Neural crest cell (in vitro differentiated cells): Measurements from ENCODE around the gene VN1R5. TPM values are rescaled to one million over a fixed set of nuclear protein-coding genes. Genes with fewer than 3 reads are reported as not detected.

Experiments
- DNase-seq: peaks from one replicate; pipeline ENCODE4 v3.0.0; 2021; ENCODE audit warnings: low read depth, mixed read lengths, low spot score
- H3K27ac Mint-ChIP-seq: one replicate; pipeline ENCODE4 v1.8.0; 2021; ENCODE audit warnings: mild to moderate bottlenecking, mixed read lengths; ENCODE audit not compliant: unreplicated experiment
- H3K27me3 Mint-ChIP-seq: 2 replicates; pipeline ENCODE4 v1.8.0; 2021; ENCODE audit warnings: low read depth, mild to moderate bottlenecking, mixed read lengths
- H3K36me3 Mint-ChIP-seq: 2 replicates; pipeline ENCODE4 v1.8.0; 2021; ENCODE audit warnings: low read depth, mild to moderate bottlenecking, mixed read lengths
- H3K4me1 Mint-ChIP-seq: 2 replicates; pipeline ENCODE4 v1.8.0; 2021; ENCODE audit warnings: mixed read lengths
- H3K4me3 Mint-ChIP-seq: one replicate; pipeline ENCODE4 v1.8.0; 2021; ENCODE audit warnings: mild to moderate bottlenecking, mixed read lengths
- H3K9me3 Mint-ChIP-seq: 2 replicates; pipeline ENCODE4 v1.8.0; 2021; ENCODE audit warnings: mixed read lengths
- total RNA-seq: library from RNA; stranded (reverse); gene quantifications from 2 replicates; pipeline ENCODE4 v1.2.1, GENCODE V29; 2021
- TF ChIP-seq, protein P1 (sequence below): fragments of 200-600 bp; sonication (generic); conservative IDR thresholded peaks from 2 replicates; pipeline ENCODE4 v1.5.0; 2021; ENCODE audit warnings: antibody characterized with exemption, mild to moderate bottlenecking

VN1R5 gene
- total RNA-seq, 1 donor from 2014 or later, result not detected

DNA sequence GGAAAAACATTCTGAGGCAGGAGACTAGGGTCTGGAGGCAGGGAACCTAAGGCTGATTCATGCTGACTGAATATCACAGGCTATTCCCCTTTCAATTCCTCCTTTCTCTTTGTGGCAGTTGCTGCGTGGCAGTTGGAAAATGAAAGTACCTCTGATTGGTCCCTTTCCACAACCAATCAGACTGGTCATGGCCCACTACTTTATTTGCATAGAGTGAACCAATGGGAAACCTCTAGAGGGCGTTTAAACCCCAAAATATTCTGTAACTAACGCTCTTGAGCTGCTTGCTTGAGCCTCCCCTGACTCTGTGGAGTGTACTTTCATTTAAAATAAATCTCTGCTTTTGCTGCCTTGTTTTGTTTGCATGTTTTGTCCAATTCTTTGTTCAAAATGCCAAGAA lies 27.7 kb upstream of the VN1R5 start:
- Mint-ChIP-seq H3K9me3 (peaks cover 15% of the 10 kb centered on the region), H3K27me3 (peaks cover 3% of the 10 kb centered on the region), H3K27ac (no peak overlapping the region), H3K4me1 (no peaks in the 10 kb centered on the region), H3K4me3 (no peak overlapping the region), H3K36me3 (peaks cover 10% of the 10 kb centered on the region)
- DNase-seq, result no peak
- TF ChIP-seq, protein P1, sequence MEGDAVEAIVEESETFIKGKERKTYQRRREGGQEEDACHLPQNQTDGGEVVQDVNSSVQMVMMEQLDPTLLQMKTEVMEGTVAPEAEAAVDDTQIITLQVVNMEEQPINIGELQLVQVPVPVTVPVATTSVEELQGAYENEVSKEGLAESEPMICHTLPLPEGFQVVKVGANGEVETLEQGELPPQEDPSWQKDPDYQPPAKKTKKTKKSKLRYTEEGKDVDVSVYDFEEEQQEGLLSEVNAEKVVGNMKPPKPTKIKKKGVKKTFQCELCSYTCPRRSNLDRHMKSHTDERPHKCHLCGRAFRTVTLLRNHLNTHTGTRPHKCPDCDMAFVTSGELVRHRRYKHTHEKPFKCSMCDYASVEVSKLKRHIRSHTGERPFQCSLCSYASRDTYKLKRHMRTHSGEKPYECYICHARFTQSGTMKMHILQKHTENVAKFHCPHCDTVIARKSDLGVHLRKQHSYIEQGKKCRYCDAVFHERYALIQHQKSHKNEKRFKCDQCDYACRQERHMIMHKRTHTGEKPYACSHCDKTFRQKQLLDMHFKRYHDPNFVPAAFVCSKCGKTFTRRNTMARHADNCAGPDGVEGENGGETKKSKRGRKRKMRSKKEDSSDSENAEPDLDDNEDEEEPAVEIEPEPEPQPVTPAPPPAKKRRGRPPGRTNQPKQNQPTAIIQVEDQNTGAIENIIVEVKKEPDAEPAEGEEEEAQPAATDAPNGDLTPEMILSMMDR, result no peak

DNA sequence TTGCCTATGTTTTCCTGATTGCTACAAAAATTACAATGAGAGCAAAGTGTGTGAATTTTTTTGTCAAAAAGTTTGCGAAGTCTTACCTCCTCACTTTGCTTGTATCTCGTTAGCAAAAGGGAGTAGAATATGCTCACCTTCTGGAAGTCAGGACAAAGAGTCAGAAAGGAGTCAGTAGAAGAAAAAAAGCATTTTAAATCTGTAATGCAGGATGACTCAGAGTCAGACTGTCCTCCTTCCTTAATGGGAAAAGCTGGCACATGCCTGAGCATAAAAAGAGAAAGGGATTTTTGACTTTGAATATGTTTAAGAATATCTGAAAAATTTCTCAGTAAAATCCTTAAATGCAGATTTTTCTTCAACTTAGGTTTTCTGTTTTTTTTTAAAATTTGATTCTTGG lies 14.2 kb upstream of the VN1R5 start:
- peaks cover 20% of the 10 kb centered on the region for H3K9me3 Mint-ChIP-seq
- no peak overlapping the region for H3K27ac Mint-ChIP-seq
- H3K4me3 Mint-ChIP-seq, result no peak overlapping the region
- TF ChIP-seq, protein P1, result no peak
- H3K4me1 Mint-ChIP-seq, result no peaks in the 10 kb centered on the region
- no peaks in the 10 kb centered on the region for H3K36me3 Mint-ChIP-seq
- DNase-seq, result no peak
- peaks cover 2% of the 10 kb centered on the region for H3K27me3 Mint-ChIP-seq

DNA sequence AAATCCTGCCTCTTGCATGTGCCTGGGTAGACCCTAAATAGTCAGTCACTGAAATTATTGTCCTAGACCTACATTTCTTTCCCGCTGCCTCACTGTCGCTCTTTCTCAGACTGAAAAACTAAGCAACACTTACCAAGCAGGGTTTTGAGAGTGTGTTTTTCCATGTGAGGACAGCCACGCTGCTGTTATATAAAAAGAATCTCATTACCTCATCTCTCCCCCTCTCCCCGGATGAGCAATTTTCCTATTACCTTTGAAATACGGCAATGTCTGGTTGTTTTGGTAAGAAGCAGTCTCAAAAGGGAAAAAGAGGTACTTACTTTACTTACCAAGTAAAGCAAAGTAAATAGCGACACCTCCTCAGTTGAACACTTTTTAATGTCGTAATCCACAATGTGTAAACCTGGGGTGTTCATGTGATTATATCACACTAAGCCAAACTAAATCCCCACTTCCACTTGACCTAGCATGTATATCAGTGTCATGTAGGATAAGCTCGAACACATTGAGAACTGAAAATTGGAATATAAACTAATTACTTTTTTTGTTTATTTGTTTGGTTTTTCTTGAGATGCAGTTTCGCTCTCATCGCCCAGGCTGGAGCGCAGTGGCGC lies 12.2 kb upstream of the VN1R5 start:
- no peak for DNase-seq
- TF ChIP-seq, protein P1, result no peak
- Mint-ChIP-seq H3K9me3 (peaks cover 19% of the 10 kb centered on the region), H3K27me3 (no peaks in the 10 kb centered on the region), H3K36me3 (peaks cover 2% of the 10 kb centered on the region), H3K27ac (no peak overlapping the region), H3K4me1 (no peaks in the 10 kb centered on the region), H3K4me3 (no peak overlapping the region)

DNA sequence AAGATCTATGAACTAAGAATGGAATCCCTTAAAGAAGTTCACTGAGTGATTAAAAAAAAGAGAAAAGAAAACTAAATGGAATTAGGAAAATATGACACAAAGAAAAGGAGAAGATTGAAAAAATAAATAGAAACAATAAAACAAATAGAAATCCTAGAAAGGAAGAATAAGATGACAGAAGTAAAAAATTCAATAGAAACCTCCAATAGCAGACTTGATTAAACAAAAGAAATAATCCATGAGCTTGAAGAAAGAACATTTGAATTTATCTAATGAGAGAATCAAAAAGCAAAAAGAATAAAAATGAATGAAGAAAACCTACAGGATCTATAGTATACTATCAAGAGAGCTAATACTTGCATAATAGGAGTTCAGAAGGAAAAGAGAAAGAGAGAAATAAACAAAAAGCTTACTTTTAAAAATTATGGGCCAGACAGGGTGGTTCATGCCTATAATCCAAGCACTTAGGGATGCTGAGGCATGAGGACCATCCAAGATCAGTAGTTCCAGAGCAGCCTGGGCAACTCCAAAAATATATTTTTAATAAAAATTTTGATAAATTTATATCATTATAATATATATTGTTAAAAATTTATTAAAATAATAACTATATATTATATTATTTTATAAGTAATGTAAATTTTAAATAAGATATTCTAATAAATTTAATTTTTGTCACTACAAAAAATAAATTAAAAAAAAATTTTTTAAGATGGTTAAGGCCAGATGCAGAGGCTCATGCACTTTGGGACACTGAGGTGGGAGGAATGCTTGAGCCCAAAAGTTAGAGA lies 9.4 kb upstream of the VN1R5 start:
- Mint-ChIP-seq H3K4me1 (no peaks in the 10 kb centered on the region), H3K27ac (no peak overlapping the region), H3K9me3 (peaks cover 23% of the 10 kb centered on the region), H3K36me3 (peaks cover 2% of the 10 kb centered on the region), H3K27me3 (no peaks in the 10 kb centered on the region), H3K4me3 (no peak overlapping the region)
- no peak for DNase-seq
- TF ChIP-seq, protein P1, result no peak

DNA sequence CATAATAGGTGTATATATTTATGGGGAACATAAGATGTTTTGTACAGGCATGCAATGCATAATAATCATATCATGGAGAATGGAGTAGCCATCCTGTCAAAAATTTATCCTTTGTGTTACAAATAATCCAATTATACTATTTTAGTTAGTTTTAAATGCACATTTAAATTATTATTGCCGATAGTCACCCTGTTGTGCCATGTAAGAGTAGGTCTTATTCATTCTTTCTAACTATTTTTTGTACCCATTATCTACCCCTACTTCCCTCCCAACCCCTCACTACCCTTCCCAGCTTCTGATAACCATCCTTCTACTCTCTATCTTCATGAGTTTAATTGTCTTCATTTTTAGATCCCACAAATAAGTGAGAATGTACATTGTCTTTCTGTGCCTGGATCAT lies 8.3 kb upstream of the VN1R5 start:
- Mint-ChIP-seq H3K9me3 (peaks cover 23% of the 10 kb centered on the region), H3K4me3 (no peak overlapping the region), H3K27me3 (no peaks in the 10 kb centered on the region), H3K4me1 (no peaks in the 10 kb centered on the region), H3K27ac (no peak overlapping the region), H3K36me3 (peaks cover 2% of the 10 kb centered on the region)
- no peak for DNase-seq
- TF ChIP-seq, protein P1, result no peak
